Dendritic cell treated with granulocyte-macrophage colony-stimulating factor and Interleukin-4, amounts not matched to agents 40 ng/mL and 50 ng/mL, for 4 days (primary cell): ENCODE measurements around the gene MACROD2.

Experiments used
- H3K27ac Mint-ChIP-seq: one replicate; pipeline ENCODE4 v1.8.0; 2022; ENCODE audit warnings: mild to moderate bottlenecking, mixed read lengths
- H3K27me3 Mint-ChIP-seq: one replicate; pipeline ENCODE4 v1.8.0; 2022; ENCODE audit warnings: mild to moderate bottlenecking, mixed read lengths
- H3K36me3 Mint-ChIP-seq: one replicate; pipeline ENCODE4 v1.8.0; 2022; ENCODE audit warnings: low read depth, mixed read lengths
- H3K4me1 Mint-ChIP-seq: one replicate; pipeline ENCODE4 v1.8.0; 2022; ENCODE audit warnings: low read depth, mixed read lengths
- H3K4me3 Mint-ChIP-seq: one replicate; pipeline ENCODE4 v1.8.0; 2022; ENCODE audit warnings: mild to moderate bottlenecking, moderate library complexity, mixed read lengths
- H3K9me3 Mint-ChIP-seq: one replicate; pipeline ENCODE4 v1.8.0; 2022; ENCODE audit warnings: mixed read lengths
- intact Hi-C: fragments of 100-400 bp; cut with micrococcal nuclease; formaldehyde crosslinking; loops from one replicate; pipeline ENCODE4 v1.15.0; 2022

Gene MACROD2

GRCh38 chr20:14288341-14289330 is 293.3 kb downstream of the MACROD2 start:
- H3K27ac Mint-ChIP-seq: no peak overlapping the region
- no peaks in the 10 kb centered on the region for H3K4me1 Mint-ChIP-seq
- H3K9me3 Mint-ChIP-seq: peaks cover 8% of the 10 kb centered on the region
- no peaks in the 10 kb centered on the region for H3K36me3 Mint-ChIP-seq
- intact Hi-C loops: no loop called here
- no peak overlapping the region for H3K4me3 Mint-ChIP-seq
- H3K27me3 Mint-ChIP-seq: no peaks in the 10 kb centered on the region

- no peaks in the 10 kb centered on the region for H3K36me3 Mint-ChIP-seq
- H3K4me3 Mint-ChIP-seq: no peak overlapping the region
- no peaks in the 10 kb centered on the region for H3K4me1 Mint-ChIP-seq
- H3K9me3 Mint-ChIP-seq: peaks cover 8% of the 10 kb centered on the region
- H3K27me3 Mint-ChIP-seq: no peaks in the 10 kb centered on the region
- H3K27ac Mint-ChIP-seq: no peak overlapping the region
- intact Hi-C loops: no loop called here
Observed at GRCh38 chr20:14291502-14291901, 296.2 kb downstream of the MACROD2 start.

GRCh38 chr20:14295238-14295637 is 299.9 kb downstream of the MACROD2 start:
- Mint-ChIP-seq H3K27ac (no peak overlapping the region), H3K36me3 (no peaks in the 10 kb centered on the region), H3K4me1 (no peaks in the 10 kb centered on the region), H3K9me3 (peaks cover 9% of the 10 kb centered on the region), H3K4me3 (no peak overlapping the region), H3K27me3 (no peaks in the 10 kb centered on the region)
- intact Hi-C loops: no loop called here

- intact Hi-C loops: no loop called here
- Mint-ChIP-seq H3K36me3 (no peaks in the 10 kb centered on the region), H3K9me3 (peaks cover 9% of the 10 kb centered on the region), H3K4me1 (no peaks in the 10 kb centered on the region), H3K27me3 (no peaks in the 10 kb centered on the region), H3K27ac (no peak overlapping the region), H3K4me3 (no peak overlapping the region)
Observed at GRCh38 chr20:14295770-14296309, 300.5 kb downstream of the MACROD2 start.

- Mint-ChIP-seq H3K27ac (no peak overlapping the region), H3K4me1 (no peaks in the 10 kb centered on the region), H3K4me3 (no peak overlapping the region)
Observed at GRCh38 chr20:14299831-14300230, 304.5 kb downstream of the MACROD2 start.

DNA sequence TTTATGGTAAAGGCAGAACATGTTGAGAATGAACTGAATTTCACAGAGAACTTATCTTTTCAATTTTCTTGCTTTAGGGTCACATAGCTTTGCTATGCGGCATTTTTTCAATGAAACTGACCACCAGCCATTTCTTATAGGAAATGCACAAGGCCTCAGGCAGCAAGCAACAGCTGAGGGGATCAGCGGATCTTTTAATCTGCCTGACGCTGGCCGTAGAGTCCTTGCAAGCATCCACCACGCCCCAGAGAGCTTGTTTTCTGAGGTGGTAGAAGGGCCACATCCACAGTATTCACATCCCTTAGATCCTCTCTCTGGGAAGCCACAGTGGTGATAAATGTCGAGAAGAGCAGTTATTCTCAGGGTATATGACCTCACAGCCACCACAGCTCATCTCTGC is 307.8 kb downstream of the MACROD2 start:
- Mint-ChIP-seq H3K36me3 (no peaks in the 10 kb centered on the region), H3K27ac (no peak overlapping the region), H3K4me3 (no peak overlapping the region), H3K27me3 (no peaks in the 10 kb centered on the region), H3K4me1 (no peaks in the 10 kb centered on the region), H3K9me3 (peaks cover 36% of the 10 kb centered on the region)
- intact Hi-C loops: no loop called here

More at GRCh38 chr20:14299831-14300230, 304.5 kb downstream of the MACROD2 start:
- H3K36me3 Mint-ChIP-seq: no peaks in the 10 kb centered on the region
- no peaks in the 10 kb centered on the region for H3K27me3 Mint-ChIP-seq
- H3K9me3 Mint-ChIP-seq: peaks cover 26% of the 10 kb centered on the region
- intact Hi-C loops: no loop called here

DNA sequence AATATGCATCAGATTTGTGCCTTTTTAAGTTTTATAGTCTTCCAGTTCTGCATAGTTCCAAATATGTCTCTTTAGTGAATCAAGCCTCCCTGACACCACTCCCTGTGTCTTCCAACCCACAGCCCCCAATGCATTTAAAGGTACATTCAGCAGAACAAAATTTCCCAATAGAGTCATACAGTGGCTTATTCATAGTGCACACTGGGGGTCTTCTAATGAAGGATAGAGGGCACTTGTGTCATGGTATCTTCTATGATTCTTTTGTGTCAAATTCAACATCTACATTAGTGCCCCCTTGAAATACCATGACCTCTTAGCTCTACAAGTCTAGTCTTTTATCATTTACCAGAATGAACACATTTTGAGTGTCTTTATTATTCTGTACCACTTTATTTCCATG is 308.3 kb downstream of the MACROD2 start:
- peaks cover 36% of the 10 kb centered on the region for H3K9me3 Mint-ChIP-seq
- H3K4me1 Mint-ChIP-seq: no peaks in the 10 kb centered on the region
- H3K4me3 Mint-ChIP-seq: no peak overlapping the region
- no peaks in the 10 kb centered on the region for H3K27me3 Mint-ChIP-seq
- intact Hi-C loops: no loop called here
- H3K36me3 Mint-ChIP-seq: no peaks in the 10 kb centered on the region
- no peak overlapping the region for H3K27ac Mint-ChIP-seq

- Mint-ChIP-seq H3K36me3 (no peaks in the 10 kb centered on the region), H3K27ac (no peak overlapping the region), H3K4me1 (no peaks in the 10 kb centered on the region), H3K4me3 (no peak overlapping the region), H3K27me3 (no peaks in the 10 kb centered on the region), H3K9me3 (peaks cover 36% of the 10 kb centered on the region)
- intact Hi-C loops: no loop called here
Observed at GRCh38 chr20:14304472-14304871, 309.2 kb downstream of the MACROD2 start.

- H3K27ac Mint-ChIP-seq: no peak overlapping the region
- intact Hi-C loops: no loop called here
- no peaks in the 10 kb centered on the region for H3K36me3 Mint-ChIP-seq
- no peaks in the 10 kb centered on the region for H3K27me3 Mint-ChIP-seq
- H3K9me3 Mint-ChIP-seq: peaks cover 36% of the 10 kb centered on the region
- H3K4me1 Mint-ChIP-seq: no peaks in the 10 kb centered on the region
- no peak overlapping the region for H3K4me3 Mint-ChIP-seq
Observed at GRCh38 chr20:14307956-14308355, 312.6 kb downstream of the MACROD2 start.

DNA sequence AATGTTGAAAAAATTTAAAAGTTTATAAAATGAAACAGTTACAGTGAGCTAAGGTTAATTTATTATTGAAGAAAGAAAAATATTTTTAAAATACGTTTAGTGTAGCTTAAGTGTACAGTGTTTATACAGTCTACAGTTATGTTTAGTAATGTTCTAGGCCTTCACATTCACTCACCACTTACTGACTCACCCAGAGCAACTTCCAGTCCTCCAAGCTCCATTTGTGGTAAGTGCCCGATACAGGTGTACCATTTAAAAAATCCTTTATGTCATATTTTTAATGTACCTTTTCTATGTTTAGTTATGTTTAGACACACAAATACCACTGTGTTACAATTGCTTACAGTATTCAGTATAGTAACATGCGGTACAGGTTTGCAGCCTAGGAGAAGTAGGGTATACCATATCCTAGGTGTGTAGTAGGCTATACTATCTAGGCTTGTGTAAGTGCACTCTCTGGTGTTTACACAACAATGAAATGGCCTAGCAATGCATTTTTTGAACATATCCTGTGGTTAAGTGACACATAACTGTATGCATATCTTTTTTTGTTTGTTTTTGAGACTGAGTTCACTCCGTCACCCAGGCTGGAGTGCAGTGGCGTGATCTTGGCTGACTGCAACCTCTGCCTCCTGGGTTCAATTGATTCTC is 315.8 kb downstream of the MACROD2 start:
- Mint-ChIP-seq H3K4me1 (no peaks in the 10 kb centered on the region), H3K36me3 (no peaks in the 10 kb centered on the region), H3K4me3 (no peak overlapping the region), H3K27me3 (no peaks in the 10 kb centered on the region), H3K9me3 (peaks cover 10% of the 10 kb centered on the region), H3K27ac (no peak overlapping the region)
- intact Hi-C loops: no loop called here

GRCh38 chr20:14312001-14312400 is 316.7 kb downstream of the MACROD2 start:
- Mint-ChIP-seq H3K36me3 (no peaks in the 10 kb centered on the region), H3K4me3 (no peak overlapping the region), H3K27me3 (no peaks in the 10 kb centered on the region), H3K9me3 (peaks cover 15% of the 10 kb centered on the region), H3K4me1 (no peaks in the 10 kb centered on the region), H3K27ac (no peak overlapping the region)
- intact Hi-C loops: no loop called here

- H3K9me3 Mint-ChIP-seq: peaks cover 14% of the 10 kb centered on the region
- H3K4me3 Mint-ChIP-seq: no peak overlapping the region
- intact Hi-C loops: no loop called here
- H3K36me3 Mint-ChIP-seq: no peaks in the 10 kb centered on the region
- H3K4me1 Mint-ChIP-seq: no peaks in the 10 kb centered on the region
- H3K27ac Mint-ChIP-seq: no peak overlapping the region
- no peaks in the 10 kb centered on the region for H3K27me3 Mint-ChIP-seq
Observed at GRCh38 chr20:14313341-14314020, 318.2 kb downstream of the MACROD2 start.

GRCh38 chr20:14319704-14320103 is 324.4 kb downstream of the MACROD2 start:
- no peak overlapping the region for H3K4me3 Mint-ChIP-seq
- H3K27me3 Mint-ChIP-seq: no peaks in the 10 kb centered on the region
- no peaks in the 10 kb centered on the region for H3K4me1 Mint-ChIP-seq
- no peaks in the 10 kb centered on the region for H3K36me3 Mint-ChIP-seq
- H3K9me3 Mint-ChIP-seq: peaks cover 25% of the 10 kb centered on the region
- no peak overlapping the region for H3K27ac Mint-ChIP-seq
- intact Hi-C loops: no loop called here

DNA sequence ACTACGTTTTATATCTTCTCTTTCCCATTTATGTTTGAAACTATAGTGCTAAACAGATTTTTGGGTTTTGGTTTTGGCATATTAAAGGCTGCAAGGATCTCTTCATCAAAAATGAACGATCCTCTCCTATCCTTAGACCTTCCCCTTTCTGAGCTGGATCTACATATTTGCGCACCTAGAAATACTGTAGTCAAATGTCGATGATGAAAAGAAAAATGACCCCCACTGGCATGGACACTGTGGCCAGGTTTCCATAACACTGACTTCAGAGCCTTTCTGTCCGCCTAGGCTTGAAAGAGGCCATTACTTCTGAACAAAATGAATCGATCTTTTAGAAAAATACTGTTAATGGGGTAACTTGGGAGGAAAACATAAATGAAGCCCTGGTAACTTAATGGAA is 336.3 kb downstream of the MACROD2 start:
- H3K4me3 Mint-ChIP-seq: no peak overlapping the region
- H3K27ac Mint-ChIP-seq: no peak overlapping the region
- no peaks in the 10 kb centered on the region for H3K36me3 Mint-ChIP-seq
- no peaks in the 10 kb centered on the region for H3K9me3 Mint-ChIP-seq
- H3K27me3 Mint-ChIP-seq: no peaks in the 10 kb centered on the region
- H3K4me1 Mint-ChIP-seq: no peaks in the 10 kb centered on the region
- intact Hi-C loops: no loop called here
